Activated CD8-positive, alpha-beta T cell treated with anti-CD3 and anti-CD28 coated beads for 36 hours (primary cell): ENCODE results near the gene PAPSS2. TPM values are rescaled to one million over a fixed set of nuclear protein-coding genes. Genes with fewer than 3 reads are reported as not detected.

Experiments
- ATAC-seq: fragments of 200-7000 bp; cut with Tn5 transposase; one replicate; pipeline ENCODE4 v1.10.0; 2021; ENCODE audit warnings: mild to moderate bottlenecking, moderate library complexity
- CTCF ChIA-PET: fragments of 350-600 bp; sonication (Branson Sonifier 250); formaldehyde crosslinking; loops from one replicate; lab custom pipeline; 2021; ENCODE audit warnings: antibody characterized with exemption; lab: Charles Lee
- POLR2A ChIA-PET: fragments of 350-600 bp; sonication (Branson Sonifier 250); formaldehyde crosslinking; loops from one replicate; lab custom pipeline; 2021; ENCODE audit warnings: antibody characterized with exemption; lab: Charles Lee
- DNase-seq: peaks from one replicate; pipeline ENCODE4 v3.0.0-alpha.2; 2020
- H3K27ac Mint-ChIP-seq: one replicate; pipeline ENCODE4 v1.8.0; 2021; ENCODE audit warnings: mild to moderate bottlenecking, mixed read lengths
- H3K27me3 Mint-ChIP-seq: one replicate; pipeline ENCODE4 v1.8.0; 2021; ENCODE audit warnings: mixed read lengths
- H3K36me3 Mint-ChIP-seq: one replicate; pipeline ENCODE4 v1.8.0; 2021; ENCODE audit warnings: low read depth, mixed read lengths
- H3K4me1 Mint-ChIP-seq: one replicate; pipeline ENCODE4 v1.8.0; 2021; ENCODE audit warnings: low read depth, mixed read lengths
- H3K4me3 Mint-ChIP-seq: one replicate; pipeline ENCODE4 v1.8.0; 2021; ENCODE audit warnings: mild to moderate bottlenecking, moderate library complexity, mixed read lengths
- H3K9me3 Mint-ChIP-seq: one replicate; pipeline ENCODE4 v1.8.0; 2021; ENCODE audit warnings: mixed read lengths
- intact Hi-C: fragments of 100-400 bp; cut with micrococcal nuclease; formaldehyde crosslinking; loops from one replicate; pipeline ENCODE4 v1.10.0; 2022
- total RNA-seq, 2 experiments: library from RNA; stranded (reverse); gene quantifications; one replicate each; pipeline ENCODE4 v1.2.3, GENCODE V29; 2021
- TF ChIP-seq, protein P1 (sequence below): fragments of 200-600 bp; IDR thresholded peaks from one replicate; pipeline ENCODE4 v1.8.0; 2022; ENCODE audit warnings: antibody characterized with exemption, mild to moderate bottlenecking

PAPSS2 gene
- total RNA-seq, 2 experiments from 2014 or later, result 0.14 to 0.20 TPM

DNA sequence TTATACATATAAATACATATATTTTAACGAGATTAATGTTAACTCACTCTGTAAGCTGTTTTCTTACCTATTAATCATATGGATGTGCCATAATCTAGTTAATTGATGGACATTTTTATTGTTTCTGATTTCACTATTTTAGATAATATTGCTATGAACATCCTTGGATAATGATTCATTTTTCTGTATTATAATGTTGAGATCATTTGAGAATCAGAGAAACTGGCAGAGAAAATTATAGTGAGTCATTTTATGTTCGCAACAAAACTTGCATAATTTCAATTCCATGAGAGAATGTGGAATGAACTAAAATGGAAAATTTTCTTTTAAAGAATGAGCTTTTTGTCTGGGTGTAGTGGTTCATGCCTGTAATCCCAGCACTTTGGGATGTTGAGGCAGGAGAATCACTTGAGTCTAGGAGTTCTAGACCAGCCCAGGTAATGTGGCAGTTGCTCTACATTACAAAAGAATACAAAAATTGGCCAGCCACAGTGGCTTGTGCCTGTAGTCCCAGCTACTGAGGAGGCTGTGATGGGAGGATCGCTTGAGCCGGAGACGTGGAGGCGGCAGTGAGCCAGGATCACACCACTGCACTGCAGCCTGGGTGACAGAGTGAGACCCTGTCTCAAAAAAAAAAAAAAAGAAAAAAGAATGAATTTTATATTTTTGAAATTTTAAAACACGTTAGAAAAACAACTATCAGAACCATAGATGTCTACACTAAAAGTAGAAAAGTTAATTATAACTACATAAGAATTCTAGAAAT lies 40.5 kb downstream of the PAPSS2 start:
- H3K4me1 Mint-ChIP-seq, result no peaks in the 10 kb centered on the region
- H3K9me3 Mint-ChIP-seq, result no peaks in the 10 kb centered on the region
- CTCF ChIA-PET, result no interaction called here
- POLR2A ChIA-PET, result no interaction called here
- H3K27ac Mint-ChIP-seq, result no peak overlapping the region
- no peak for DNase-seq
- intact Hi-C loops, result no loop called here
- peaks cover 4% of the 10 kb centered on the region for H3K27me3 Mint-ChIP-seq
- TF ChIP-seq, protein P1, sequence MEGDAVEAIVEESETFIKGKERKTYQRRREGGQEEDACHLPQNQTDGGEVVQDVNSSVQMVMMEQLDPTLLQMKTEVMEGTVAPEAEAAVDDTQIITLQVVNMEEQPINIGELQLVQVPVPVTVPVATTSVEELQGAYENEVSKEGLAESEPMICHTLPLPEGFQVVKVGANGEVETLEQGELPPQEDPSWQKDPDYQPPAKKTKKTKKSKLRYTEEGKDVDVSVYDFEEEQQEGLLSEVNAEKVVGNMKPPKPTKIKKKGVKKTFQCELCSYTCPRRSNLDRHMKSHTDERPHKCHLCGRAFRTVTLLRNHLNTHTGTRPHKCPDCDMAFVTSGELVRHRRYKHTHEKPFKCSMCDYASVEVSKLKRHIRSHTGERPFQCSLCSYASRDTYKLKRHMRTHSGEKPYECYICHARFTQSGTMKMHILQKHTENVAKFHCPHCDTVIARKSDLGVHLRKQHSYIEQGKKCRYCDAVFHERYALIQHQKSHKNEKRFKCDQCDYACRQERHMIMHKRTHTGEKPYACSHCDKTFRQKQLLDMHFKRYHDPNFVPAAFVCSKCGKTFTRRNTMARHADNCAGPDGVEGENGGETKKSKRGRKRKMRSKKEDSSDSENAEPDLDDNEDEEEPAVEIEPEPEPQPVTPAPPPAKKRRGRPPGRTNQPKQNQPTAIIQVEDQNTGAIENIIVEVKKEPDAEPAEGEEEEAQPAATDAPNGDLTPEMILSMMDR, result no peak
- no peaks in the 10 kb centered on the region for H3K36me3 Mint-ChIP-seq
- no peak overlapping the region for H3K4me3 Mint-ChIP-seq
- ATAC-seq, result no peak

DNA sequence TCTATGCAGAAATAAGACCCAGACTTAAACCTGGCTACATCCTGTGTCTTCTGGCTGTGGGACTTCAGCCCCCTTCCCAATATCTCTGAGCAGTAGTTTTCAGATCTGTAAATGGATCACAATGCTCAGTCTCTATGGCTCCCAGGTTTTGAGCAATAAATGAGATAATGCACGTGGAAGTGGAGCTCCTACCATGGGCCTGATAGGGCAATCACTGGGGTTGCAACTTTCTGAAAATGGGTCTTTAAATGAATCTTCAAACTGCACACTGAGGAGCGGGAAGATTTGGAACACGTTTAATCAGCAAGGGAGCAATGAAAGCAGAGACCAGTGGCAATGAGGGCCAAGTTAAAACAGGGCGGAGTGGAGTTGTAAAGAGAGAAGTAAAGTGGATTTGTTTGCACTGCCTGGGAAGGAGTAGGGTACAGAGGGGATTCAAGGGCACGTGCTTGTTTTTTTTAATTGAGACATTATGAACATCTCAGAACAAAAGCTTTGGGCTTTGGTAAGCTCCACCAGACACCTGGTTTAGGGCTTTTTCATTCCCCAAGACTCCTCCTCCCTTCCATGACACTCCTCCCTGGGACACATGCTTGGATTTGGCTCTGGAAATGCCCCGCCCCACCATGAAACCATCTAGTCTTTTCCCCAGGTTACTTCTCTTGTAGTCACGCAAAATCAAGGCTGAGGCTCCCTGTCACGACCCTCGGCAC lies 42.7 kb downstream of the PAPSS2 start:
- Mint-ChIP-seq H3K4me1 (no peaks in the 10 kb centered on the region), H3K36me3 (no peaks in the 10 kb centered on the region), H3K9me3 (no peaks in the 10 kb centered on the region), H3K4me3 (no peak overlapping the region), H3K27me3 (peaks cover 5% of the 10 kb centered on the region), H3K27ac (no peak overlapping the region)
- intact Hi-C loops, result no loop called here
- TF ChIP-seq, protein P1, result no peak
- no peak for ATAC-seq
- DNase-seq, result no peak
- ChIA-PET POLR2A (interaction anchor here (0.6 kb wide), 1 partner anchor 21 kb away, joined by 3 read pairs; no protein-coding TSS in a partner anchor), CTCF (interaction anchor here (1.0 to 1.3 kb wide), 2 partner anchors 31 to 32 kb away, joined by 3 read pairs; no protein-coding TSS in a partner anchor)

DNA sequence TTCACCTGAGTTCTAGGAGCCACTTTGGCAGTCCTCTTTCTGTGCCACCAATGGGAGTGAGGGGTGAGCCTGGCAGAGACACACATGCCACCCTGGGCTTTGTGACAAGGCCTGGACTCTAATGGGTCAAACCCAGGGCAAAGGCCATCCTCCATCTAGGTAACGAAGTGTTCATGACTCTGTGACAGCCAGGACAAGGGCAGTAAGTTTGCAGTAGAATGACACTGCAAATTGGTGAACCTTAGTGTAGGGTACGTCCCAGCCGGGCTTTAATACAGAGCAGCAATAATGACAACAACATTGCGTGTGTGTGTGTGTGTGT lies 43.3 kb downstream of the PAPSS2 start:
- ChIA-PET CTCF (interaction anchor here (1.3 kb wide), 1 partner anchor 32 kb away, joined by 3 read pairs; no protein-coding TSS in a partner anchor), POLR2A (no interaction called here)
- Mint-ChIP-seq H3K27ac (no peak overlapping the region), H3K4me1 (no peaks in the 10 kb centered on the region), H3K36me3 (no peaks in the 10 kb centered on the region), H3K4me3 (no peak overlapping the region), H3K27me3 (peaks cover 6% of the 10 kb centered on the region), H3K9me3 (no peaks in the 10 kb centered on the region)
- no peak for DNase-seq
- TF ChIP-seq, protein P1, result no peak
- ATAC-seq, result no peak
- intact Hi-C loops, result no loop called here

DNA sequence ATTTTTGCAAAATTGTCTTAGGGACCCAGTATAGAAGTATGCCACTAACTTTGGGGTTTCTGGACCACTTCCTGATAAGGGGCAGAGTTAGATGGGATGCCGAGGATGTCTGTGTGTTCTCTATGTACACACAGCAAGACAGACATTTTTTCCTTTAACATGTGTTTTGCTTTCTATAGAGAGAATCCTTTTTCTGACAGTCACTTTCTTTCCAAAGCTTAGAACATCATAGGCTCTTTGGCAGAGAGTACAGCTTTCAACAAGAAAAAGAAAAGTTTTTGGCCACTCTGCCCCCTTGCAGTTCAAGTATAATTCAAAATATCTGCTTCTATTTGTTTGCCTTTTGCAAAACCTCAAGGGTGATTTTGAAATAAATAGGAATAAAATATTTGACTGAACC lies 44.1 kb downstream of the PAPSS2 start:
- DNase-seq, result no peak

More for the DNA sequence above, 44.1 kb downstream of the PAPSS2 start:
- no peak for ATAC-seq
- Mint-ChIP-seq H3K27me3 (peaks cover 6% of the 10 kb centered on the region), H3K27ac (no peak overlapping the region), H3K4me1 (no peaks in the 10 kb centered on the region), H3K9me3 (no peaks in the 10 kb centered on the region), H3K4me3 (no peak overlapping the region), H3K36me3 (no peaks in the 10 kb centered on the region)
- intact Hi-C loops, result no loop called here
- POLR2A ChIA-PET, result no interaction called here
- TF ChIP-seq, protein P1, result no peak
- CTCF ChIA-PET, result no interaction called here
